HL-60 (cell line): ENCODE measurements around the gene MAGOH.
"Not testable (repeated sequence)": the region's sequence is repeated elsewhere in the genome, so short reads cannot be mapped to it uniquely, and the experiment has no call there.

Experiments
- DNase-seq, 2 experiments: peaks; one replicate each; pipeline ENCODE4 v3.0.0-alpha.2; 2010 to 2020; ENCODE audit warnings: low read depth in 1 of 2, low spot score in 1 of 2
- H3K27ac ChIP-seq: fragments of 250-450 bp; sonication (Bioruptor Pico); replicated peaks from 2 replicates; pipeline ENCODE4 v1.5.1; 2020; ENCODE audit warnings: mild to moderate bottlenecking, moderate library complexity
- H3K27me3 ChIP-seq: fragments of 250-450 bp; sonication (Bioruptor Pico); 2 replicates; pipeline ENCODE4 v1.5.1; 2021; ENCODE audit warnings: mild to moderate bottlenecking, moderate library complexity; ENCODE audit not compliant: insufficient read depth, poor library complexity, severe bottlenecking
- H3K4me3 ChIP-seq: replicated peaks from 2 replicates; pipeline ENCODE4 v1.5.1; 2011; ENCODE audit warnings: mild to moderate bottlenecking, control low read depth, low read length; ENCODE audit not compliant: insufficient read depth
- CTCF ChIP-seq: IDR thresholded peaks from one replicate; pipeline ENCODE4 v1.5.1; 2011; ENCODE audit warnings: low read length, control low read depth, inconsistent platforms; ENCODE audit not compliant: insufficient read depth
- GABPA ChIP-seq: IDR thresholded peaks from 2 replicates; pipeline ENCODE4 v1.6.1; 2012; ENCODE audit warnings: low read depth
- POLR2AphosphoS5 ChIP-seq: IDR thresholded peaks from 2 replicates; pipeline ENCODE4 v1.6.1; 2012; ENCODE audit warnings: low read depth
- SPI1 ChIP-seq: IDR thresholded peaks from 2 replicates; pipeline ENCODE4 v1.6.1; 2012; ENCODE audit warnings: low read depth, mild to moderate bottlenecking, borderline replicate concordance
- TF ChIP-seq, protein P1 (sequence below): IDR thresholded peaks from 2 replicates; pipeline ENCODE4 v1.6.1; 2012; ENCODE audit warnings: low read depth; ENCODE audit not compliant: insufficient replicate concordance

MAGOH gene

DNA sequence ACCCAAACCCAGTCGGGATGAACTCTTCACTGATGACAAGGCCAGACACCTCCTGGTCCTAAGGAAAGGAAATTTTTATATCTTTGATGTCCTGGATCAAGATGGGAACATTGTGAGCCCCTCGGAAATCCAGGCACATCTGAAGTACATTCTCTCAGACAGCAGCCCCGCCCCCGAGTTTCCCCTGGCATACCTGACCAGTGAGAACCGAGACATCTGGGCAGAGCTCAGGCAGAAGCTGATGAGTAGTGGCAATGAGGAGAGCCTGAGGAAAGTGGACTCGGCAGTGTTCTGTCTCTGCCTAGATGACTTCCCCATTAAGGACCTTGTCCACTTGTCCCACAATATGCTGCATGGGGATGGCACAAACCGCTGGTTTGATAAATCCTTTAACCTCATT, 28.0 kb downstream of the MAGOH start:
- Histone ChIP-seq H3K4me3 (no peak overlapping the region), H3K27ac (no peak overlapping the region), H3K27me3 (no peaks in the 10 kb centered on the region)
- TF ChIP-seq CTCF (no peak), SPI1 (no peak), GABPA (no peak), POLR2AphosphoS5 (no peak)
- TF ChIP-seq, protein P1, sequence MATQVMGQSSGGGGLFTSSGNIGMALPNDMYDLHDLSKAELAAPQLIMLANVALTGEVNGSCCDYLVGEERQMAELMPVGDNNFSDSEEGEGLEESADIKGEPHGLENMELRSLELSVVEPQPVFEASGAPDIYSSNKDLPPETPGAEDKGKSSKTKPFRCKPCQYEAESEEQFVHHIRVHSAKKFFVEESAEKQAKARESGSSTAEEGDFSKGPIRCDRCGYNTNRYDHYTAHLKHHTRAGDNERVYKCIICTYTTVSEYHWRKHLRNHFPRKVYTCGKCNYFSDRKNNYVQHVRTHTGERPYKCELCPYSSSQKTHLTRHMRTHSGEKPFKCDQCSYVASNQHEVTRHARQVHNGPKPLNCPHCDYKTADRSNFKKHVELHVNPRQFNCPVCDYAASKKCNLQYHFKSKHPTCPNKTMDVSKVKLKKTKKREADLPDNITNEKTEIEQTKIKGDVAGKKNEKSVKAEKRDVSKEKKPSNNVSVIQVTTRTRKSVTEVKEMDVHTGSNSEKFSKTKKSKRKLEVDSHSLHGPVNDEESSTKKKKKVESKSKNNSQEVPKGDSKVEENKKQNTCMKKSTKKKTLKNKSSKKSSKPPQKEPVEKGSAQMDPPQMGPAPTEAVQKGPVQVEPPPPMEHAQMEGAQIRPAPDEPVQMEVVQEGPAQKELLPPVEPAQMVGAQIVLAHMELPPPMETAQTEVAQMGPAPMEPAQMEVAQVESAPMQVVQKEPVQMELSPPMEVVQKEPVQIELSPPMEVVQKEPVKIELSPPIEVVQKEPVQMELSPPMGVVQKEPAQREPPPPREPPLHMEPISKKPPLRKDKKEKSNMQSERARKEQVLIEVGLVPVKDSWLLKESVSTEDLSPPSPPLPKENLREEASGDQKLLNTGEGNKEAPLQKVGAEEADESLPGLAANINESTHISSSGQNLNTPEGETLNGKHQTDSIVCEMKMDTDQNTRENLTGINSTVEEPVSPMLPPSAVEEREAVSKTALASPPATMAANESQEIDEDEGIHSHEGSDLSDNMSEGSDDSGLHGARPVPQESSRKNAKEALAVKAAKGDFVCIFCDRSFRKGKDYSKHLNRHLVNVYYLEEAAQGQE, result no peak
- DNase-seq, result no peak

DNA sequence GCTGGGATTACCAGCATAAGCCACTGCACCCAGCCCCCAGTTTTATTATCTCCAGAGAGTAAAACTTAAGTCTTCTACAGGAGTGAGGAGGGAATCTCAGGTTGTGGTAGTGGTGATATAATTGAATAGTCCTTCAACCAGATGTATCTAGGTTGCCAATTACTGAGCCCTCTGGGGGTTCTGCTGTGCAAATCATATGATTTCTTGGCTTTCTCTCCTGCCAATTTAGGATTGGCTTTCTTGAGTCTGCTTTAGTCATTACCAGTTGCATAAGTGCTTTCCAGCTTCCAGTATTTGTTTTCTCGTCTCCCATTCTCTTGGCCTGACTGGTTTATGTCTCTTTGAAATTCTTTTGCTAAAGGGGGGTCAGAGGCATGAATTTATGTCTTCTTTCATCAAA, 30.6 kb downstream of the MAGOH start:
- Histone ChIP-seq H3K27ac (no peak overlapping the region), H3K27me3 (no peaks in the 10 kb centered on the region), H3K4me3 (no peak overlapping the region)
- no peak for DNase-seq
- TF ChIP-seq, protein P1, result no peak
- no peak for TF ChIP-seq POLR2AphosphoS5
- TF ChIP-seq SPI1, result no peak
- TF ChIP-seq GABPA, result no peak
- no peak for TF ChIP-seq CTCF

DNA sequence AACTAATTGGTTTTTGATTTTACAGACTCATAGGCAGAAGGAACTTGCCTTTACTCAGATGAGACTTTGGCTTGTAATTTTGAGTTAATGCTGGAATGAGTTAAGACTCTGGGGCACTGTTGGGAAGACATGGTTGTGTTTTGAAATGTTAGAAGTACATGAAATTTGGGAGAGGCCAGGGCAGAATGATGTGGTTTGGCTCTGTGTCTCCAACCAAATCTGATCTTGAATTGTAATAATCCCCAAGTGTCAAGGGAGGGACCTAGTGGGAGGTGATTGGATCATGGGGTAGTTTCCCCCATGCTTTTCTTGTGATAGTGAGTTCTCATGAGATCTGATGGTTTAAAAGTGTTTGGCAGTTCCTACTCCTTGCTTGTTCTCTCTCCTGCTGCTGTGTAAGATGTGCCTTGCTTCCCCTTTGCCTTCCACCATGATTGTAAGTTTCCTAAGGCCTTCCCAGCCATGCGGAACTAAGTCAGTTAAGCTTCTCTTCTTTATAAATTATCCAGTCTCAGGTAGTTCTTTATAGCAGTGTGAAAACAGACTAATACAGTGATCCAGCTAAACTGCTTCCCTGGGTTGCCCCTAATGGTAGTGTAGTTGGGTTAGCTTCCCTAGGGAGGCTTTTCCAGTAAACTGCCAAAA, 31.5 kb downstream of the MAGOH start:
- no peak for TF ChIP-seq GABPA
- TF ChIP-seq, protein P1, result no peak
- no peak for TF ChIP-seq POLR2AphosphoS5
- Histone ChIP-seq H3K4me3 (no peak overlapping the region), H3K27me3 (no peaks in the 10 kb centered on the region), H3K27ac (no peak overlapping the region)
- DNase-seq, result no peak

GRCh38 chr1:53206083-53206685, 32.1 kb downstream of the MAGOH start:
- not testable (repeated sequence) for H3K27me3 ChIP-seq, H3K4me3 ChIP-seq, DNase-seq, H3K27ac ChIP-seq

DNA sequence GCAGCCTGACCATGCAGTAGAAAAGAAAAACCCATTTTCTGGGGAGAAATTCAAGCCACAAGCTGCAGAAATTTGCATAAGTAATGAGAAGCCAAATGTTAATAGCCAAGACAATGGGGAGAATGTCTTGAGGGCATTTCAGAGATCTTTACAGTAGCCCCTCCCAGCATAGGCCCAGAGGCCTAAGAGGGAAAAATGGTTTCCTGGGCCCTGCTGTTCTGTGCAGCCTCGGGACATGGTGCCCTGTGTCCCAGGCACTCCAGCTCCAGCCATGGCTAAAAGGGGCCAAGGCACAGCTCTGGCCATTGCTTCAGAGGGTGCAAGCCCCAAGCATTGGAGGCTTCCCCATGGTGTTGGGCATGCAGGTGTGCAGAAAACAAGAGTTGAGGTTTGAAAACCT, 32.8 kb downstream of the MAGOH start:
- H3K27ac ChIP-seq, DNase-seq, H3K4me3 ChIP-seq, H3K27me3 ChIP-seq: not testable (repeated sequence)
